Activated T-cell treated with anti-CD3 and anti-CD28 coated beads for 4 hours (primary cell): ENCODE results near the gene PDIA5.

Experiments used
- DNase-seq: peaks from one replicate; pipeline ENCODE4 v3.0.0-alpha.2; 2020

Gene PDIA5

GRCh38 chr3:123186695-123187094 is 119.9 kb downstream of the PDIA5 start:
- DNase-seq: no peak

GRCh38 chr3:123188058-123188457 is 121.2 kb downstream of the PDIA5 start:
- no peak for DNase-seq

- no peak for DNase-seq
Measured at GRCh38 chr3:123193448-123194101, 126.8 kb downstream of the PDIA5 start.

- no peak for DNase-seq
Measured at GRCh38 chr3:123194552-123194951, 127.7 kb downstream of the PDIA5 start.

GRCh38 chr3:123198372-123198771 is 131.5 kb downstream of the PDIA5 start:
- DNase-seq: no peak

GRCh38 chr3:123201223-123201556 is 134.4 kb downstream of the PDIA5 start:
- no peak for DNase-seq

- DNase-seq: peak; percentile 92
Measured at GRCh38 chr3:123201557-123202427, 135.0 kb downstream of the PDIA5 start, which contains the start of gene SEC22A. Gene SEC22A, plus strand, starts transcription at chr3:123201943. Its CDS starts 7,275 bp downstream, at chr3:123209218.

GRCh38 chr3:123202451-123202850 is 135.6 kb downstream of the PDIA5 start:
- DNase-seq: no peak
